Pons (tissue), 1 donor: ENCODE results near the gene UBL4B.

Source experiments
- DNase-seq: peaks from one replicate; pipeline ENCODE4 v3.0.0-alpha.2; 2016; ENCODE audit warnings: low spot score

Gene UBL4B

DNA sequence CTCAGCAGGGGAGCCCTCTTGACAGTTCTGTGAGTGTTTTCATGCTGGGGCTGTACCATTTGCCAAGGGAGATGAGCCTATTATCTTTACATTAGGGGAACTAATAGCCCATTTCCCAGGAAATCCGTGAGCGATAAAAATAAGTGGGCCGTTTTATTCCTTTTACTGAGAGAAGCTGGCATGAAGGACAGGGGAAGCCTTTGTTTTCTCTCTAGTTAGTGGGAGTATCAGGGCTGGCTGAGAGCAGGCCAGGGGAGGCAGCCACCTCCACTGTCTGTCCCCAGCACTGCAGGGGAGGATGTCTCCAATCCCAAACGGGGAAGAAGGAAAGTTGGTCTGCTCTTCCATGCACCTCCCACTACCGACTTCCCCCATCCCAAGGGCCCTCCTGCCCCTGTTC lies 2.5 kb downstream of the UBL4B start:
- DNase-seq: peak; percentile 29

- DNase-seq: no peak
These were observed 6.6 kb downstream of the UBL4B start for GRCh38 chr1:110118636-110119396.

DNA sequence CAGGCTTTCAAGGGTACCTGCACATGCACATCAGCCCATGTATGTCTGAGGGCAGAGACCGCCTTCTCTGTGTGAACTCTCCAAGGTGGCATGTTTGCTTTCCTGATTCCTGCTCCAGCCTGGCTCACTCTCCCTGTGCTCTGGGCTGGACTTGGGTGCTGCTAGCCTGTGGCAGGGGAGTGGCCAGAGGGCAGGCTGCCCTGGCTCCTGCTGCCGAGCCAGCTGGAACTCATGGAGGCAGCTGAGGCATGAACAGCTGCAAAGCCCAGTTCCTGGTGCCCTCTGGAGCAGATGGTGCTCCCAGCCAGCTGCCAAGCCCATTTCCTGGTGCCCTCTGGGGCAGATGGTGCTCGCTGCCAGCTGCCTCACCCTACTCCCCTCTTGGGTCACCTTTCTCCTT lies 7.6 kb downstream of the UBL4B start:
- DNase-seq: no peak

- no peak for DNase-seq
These were observed 8.8 kb downstream of the UBL4B start for GRCh38 chr1:110120960-110121561.

- DNase-seq: no peak
These were observed 11.0 kb downstream of the UBL4B start for GRCh38 chr1:110123224-110123623.

- no peak for DNase-seq
These were observed 13.6 kb downstream of the UBL4B start for GRCh38 chr1:110125810-110126209.

GRCh38 chr1:110130113-110130591 lies 17.9 kb downstream of the UBL4B start:
- no peak for DNase-seq

DNA sequence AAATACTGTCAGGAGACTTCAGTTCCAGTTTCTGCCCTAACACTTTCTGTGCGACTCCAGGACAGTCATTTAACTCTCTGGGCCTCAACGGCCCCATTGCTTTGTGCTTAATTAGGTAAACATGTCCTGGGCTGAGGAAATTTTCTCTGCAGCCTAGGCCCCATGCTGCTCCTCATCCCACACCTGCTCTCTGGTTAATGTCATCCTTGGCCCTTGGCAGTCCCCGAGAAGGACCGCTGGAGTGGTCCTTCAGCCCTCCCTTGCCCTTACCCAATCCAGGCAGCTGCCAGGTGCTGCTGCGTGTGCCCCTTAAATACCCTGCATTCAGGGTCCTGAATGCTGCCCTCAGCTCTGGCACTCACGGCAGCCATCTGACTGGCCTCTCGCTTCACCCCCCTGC lies 18.7 kb downstream of the UBL4B start:
- DNase-seq: no peak

DNA sequence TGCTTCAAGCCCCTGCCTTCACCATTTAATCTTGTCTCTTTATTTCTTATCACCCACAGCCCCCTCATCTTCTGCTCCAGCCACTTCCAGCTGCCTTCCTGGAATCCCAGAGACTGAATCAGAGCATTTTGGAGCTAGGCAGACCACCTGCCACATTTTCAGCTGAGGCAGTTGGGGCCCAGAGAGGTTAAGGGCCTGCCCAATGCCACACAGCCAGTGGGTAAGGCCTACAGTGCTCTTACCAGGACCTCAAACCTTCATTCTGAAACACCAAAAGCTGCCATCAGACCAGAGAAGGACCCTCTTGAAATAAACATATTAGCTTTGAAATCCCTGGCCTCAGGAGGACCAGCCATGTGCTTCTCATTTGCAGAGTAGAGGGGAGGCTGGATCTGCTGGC lies 20.4 kb downstream of the UBL4B start:
- no peak for DNase-seq

GRCh38 chr1:110133436-110133835 lies 21.2 kb downstream of the UBL4B start:
- DNase-seq: peak; percentile 11

GRCh38 chr1:110134050-110134595 lies 21.9 kb downstream of the UBL4B start:
- no peak for DNase-seq

- no peak for DNase-seq
These were observed 23.0 kb downstream of the UBL4B start for GRCh38 chr1:110135246-110135645.

DNA sequence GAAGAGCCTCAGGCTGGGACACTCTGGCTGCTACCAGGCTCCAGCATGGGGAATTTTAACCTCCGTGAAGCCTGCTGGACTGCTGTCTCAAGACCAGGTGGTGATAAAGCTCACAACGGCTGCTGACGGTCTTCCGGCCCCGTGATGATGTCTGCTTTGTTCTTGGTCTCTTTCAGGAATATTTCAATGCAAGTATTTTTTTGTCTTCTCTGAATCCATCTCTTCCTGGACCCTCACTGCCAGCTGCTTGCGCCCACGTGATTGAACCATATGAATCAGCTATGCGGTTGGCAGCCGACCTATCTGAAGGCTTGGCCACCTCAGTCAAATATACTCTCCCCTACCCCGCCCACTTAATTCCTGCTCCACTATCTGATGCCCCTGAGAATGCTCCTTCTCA lies 23.4 kb downstream of the UBL4B start:
- DNase-seq: no peak

GRCh38 chr1:110136911-110137310 lies 24.7 kb downstream of the UBL4B start:
- DNase-seq: peak; percentile 25

- no peak for DNase-seq
These were observed 26.7 kb downstream of the UBL4B start for GRCh38 chr1:110138956-110139355.

DNA sequence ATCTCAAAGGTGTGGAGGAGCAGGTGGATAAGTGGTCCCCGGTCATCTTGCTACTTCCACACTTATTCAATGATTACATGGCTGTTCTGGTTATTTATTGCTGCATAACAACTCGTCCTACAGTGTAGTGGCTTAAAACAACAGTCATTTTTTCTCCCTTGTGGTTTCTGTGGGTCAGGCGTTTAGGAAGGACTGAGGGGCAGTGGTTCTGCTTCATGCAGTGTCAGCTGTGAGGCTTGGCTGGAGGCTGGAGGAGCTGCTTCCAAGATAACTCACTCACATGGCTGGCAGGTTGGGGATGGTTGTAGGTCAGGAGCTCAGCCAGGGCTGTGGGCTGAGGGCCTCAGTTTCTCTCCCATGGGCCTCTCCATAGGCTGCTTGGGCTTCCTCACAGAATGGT lies 32.1 kb downstream of the UBL4B start:
- DNase-seq: no peak

DNA sequence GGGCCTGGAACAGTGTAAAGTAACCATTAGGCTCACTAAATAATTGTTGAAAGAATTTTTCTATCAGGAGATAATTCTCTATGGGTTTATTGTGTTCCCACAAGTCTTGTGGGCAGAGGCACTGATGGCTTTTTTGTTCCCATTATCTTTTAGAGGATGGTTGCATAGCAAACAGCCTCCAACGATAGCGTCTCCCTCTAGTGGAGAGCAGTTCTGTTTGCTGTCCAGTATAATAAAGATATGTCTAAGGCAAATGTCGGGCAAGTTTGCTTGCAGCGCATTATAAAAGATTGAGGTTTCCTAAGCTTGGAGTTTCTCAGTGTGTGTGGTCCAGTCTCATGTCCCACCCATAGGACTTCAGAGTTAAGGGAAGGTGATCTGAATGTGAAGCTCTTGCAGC lies 36.7 kb downstream of the UBL4B start:
- DNase-seq: no peak

- DNase-seq: no peak
These were observed 38.3 kb downstream of the UBL4B start, which contains the start of gene SLC6A17 for GRCh38 chr1:110150330-110151174. Gene SLC6A17 (plus strand): TSS chr1:110150494. CDS start chr1:110166930, 16,436 bp downstream.

DNA sequence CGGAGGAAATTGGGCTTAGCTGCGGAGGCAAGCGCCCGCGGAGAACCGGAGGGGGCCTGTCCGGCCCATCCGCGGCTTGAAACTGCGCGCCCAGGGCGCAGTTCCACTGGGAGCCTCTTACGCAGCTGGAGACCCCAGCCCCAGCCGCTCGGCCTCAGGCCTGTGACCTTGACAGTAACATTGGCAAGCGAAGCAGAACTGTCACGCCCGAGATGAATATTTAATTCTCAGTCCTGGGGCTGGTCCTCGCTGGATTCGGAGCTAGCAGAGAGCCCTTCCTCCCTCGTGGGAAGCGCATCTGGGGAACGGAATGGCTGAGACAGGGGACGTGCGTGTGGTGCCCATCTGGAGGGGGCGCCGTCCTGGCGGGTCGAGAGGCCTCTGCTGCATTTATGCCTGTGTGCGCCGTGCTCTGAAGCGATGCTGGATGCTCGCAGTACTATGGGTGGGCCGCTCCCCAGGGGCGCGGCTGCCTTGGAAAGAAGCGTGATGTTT lies 39.0 kb downstream of the UBL4B start:
- DNase-seq: no peak

GRCh38 chr1:110152133-110152785 lies 40.0 kb downstream of the UBL4B start:
- no peak for DNase-seq

GRCh38 chr1:110153407-110153950 lies 41.2 kb downstream of the UBL4B start:
- DNase-seq: no peak
